Suprapubic skin (tissue), 4 donors: ENCODE data around the gene DMKN. TPM values are rescaled to one million over a fixed set of nuclear protein-coding genes. Genes with fewer than 3 reads are reported as not detected.

Experiments
- DNase-seq, 2 donors: peaks; one replicate each; pipeline ENCODE4 v3.0.0-alpha.2; 2019; ENCODE audit warnings: low spot score in 2 of 2
- H3K27ac ChIP-seq: fragments of 200-600 bp; sonication (generic); one replicate; pipeline ENCODE4 v1.5.1; 2019
- H3K27me3 ChIP-seq: fragments of 200-600 bp; sonication (generic); one replicate; pipeline ENCODE4 v1.5.1; 2019
- H3K36me3 ChIP-seq: fragments of 200-600 bp; sonication (generic); one replicate; pipeline ENCODE4 v1.5.1; 2019
- H3K4me1 ChIP-seq: fragments of 200-600 bp; sonication (generic); one replicate; pipeline ENCODE4 v1.5.1; 2019
- H3K4me3 ChIP-seq: fragments of 200-600 bp; sonication (generic); one replicate; pipeline ENCODE4 v1.5.1; 2019; ENCODE audit warnings: mild to moderate bottlenecking
- H3K9me3 ChIP-seq: fragments of 200-600 bp; sonication (generic); one replicate; pipeline ENCODE4 v1.5.1; 2019
- EP300 ChIP-seq: sonication (generic); formaldehyde crosslinking; IDR thresholded peaks from one replicate; pipeline ENCODE4 v1.6.1; 2017; ENCODE audit warnings: antibody characterized with exemption
- POLR2A ChIP-seq, 2 donors: fragments of 450-650 bp; IDR thresholded peaks; one replicate each; pipeline ENCODE4 v1.6.1; 2017; ENCODE audit warnings: antibody characterized with exemption in 2 of 2, mild to moderate bottlenecking in 2 of 2, moderate library complexity in 2 of 2
- POLR2AphosphoS5 ChIP-seq, 3 donors: sonication (generic); formaldehyde crosslinking; IDR thresholded peaks; one replicate each; pipeline ENCODE4 v1.6.1; 2017; ENCODE audit warnings: antibody characterized with exemption in 3 of 3
- WGBS: methylation state at CpG from one replicate; pipeline ENCODE4 v1.1.5; 2018; 5-methylcytosine and 5-hydroxymethylcytosine counted together
- total RNA-seq, 4 donors: library from RNA; depleted of rRNA; stranded (reverse); fragments of >200 nt; gene quantifications; one replicate each; pipeline ENCODE4 v1.1.0, GENCODE V29; 2016
- TF ChIP-seq, protein P1 (sequence below), 2 donors: fragments of 200-600 bp in 1 of 2; fragments of 450-650 bp in 1 of 2; sonication (generic) in 1 of 2; IDR thresholded peaks; one replicate each; pipeline ENCODE4 v1.5.1; 2016 to 2019; ENCODE audit warnings: antibody characterized with exemption in 2 of 2, mild to moderate bottlenecking in 1 of 2, moderate library complexity in 1 of 2

The DMKN gene
- total RNA-seq, 4 donors from 2014 or later: 2,237 to 6,229 (median 5,437) TPM

DNA sequence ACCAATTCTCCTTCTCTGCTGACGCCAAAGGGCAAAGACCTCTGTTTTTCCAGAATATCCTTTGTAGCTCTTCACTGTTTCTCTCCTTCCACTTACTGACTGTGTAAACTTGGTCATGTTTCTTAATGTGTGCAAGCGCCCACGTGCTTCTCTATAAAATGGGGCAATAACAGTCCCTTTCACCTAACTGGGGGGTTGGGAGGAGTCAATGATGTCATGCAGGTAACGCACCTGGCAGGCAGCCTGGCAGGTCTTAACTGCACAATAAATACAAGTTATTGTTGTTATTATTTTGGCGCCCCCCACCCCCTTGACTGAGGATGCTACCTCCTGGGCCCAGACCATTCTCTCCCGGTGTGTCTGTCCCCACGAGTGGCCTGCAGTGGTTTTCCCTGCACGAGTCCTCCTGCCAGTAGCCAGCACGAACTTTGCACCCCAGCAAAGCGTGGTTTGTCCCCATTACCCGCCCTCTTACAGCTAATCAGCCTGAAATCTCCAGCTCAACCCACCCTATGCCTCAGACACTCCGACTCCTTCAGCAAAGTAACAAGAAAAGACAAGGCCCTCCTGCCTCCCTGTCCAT lies 9.4 kb upstream of the DMKN start:
- Histone ChIP-seq H3K36me3 (no peaks in the 10 kb centered on the region), H3K4me3 (no peak overlapping the region), H3K27me3 (peaks cover 29% of the 10 kb centered on the region), H3K9me3 (no peaks in the 10 kb centered on the region), H3K4me1 (peaks cover 23% of the 10 kb centered on the region), H3K27ac (no peak overlapping the region)
- TF ChIP-seq POLR2AphosphoS5 (IDR thresholded peaks at IDR 0.05): no peak
- TF ChIP-seq EP300: no peak
- no peak for DNase-seq
- WGBS: 80% methylated on average over 12 of the region's 12 CpGs

DNA sequence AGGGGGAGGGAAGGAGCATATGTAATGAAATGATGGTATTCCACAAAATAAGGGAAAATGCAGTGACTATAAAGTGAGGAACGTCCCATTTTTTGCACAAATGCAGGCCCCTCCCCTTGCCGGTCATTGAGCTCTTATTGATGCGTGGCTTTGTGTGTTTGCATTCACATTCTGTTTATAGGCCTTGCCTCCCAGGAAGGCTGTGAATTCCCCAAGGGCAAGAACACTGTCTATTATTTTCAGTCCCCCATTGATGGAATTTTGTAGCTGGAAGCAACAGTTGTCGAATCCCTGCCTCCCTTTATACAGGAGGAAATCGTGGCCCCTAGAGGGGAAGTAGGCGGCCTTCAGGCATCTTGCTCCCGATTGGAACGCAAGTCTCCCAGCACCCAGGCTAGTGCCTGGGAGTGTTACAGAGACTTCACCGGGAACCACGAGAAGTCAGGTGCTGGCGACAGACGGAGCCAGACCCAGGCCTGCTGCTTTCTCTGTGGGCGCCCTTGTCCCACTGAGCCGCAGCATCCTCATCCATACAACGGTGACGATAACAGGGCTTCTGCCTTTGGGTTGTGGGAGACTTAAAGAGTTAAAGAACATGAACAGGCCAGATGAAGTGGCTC lies 7.8 kb upstream of the DMKN start:
- TF ChIP-seq POLR2AphosphoS5 (IDR thresholded peaks at IDR 0.05) (no peak), EP300 (no peak), POLR2A (IDR thresholded peaks at IDR 0.05) (no peak)
- TF ChIP-seq, protein P1, sequence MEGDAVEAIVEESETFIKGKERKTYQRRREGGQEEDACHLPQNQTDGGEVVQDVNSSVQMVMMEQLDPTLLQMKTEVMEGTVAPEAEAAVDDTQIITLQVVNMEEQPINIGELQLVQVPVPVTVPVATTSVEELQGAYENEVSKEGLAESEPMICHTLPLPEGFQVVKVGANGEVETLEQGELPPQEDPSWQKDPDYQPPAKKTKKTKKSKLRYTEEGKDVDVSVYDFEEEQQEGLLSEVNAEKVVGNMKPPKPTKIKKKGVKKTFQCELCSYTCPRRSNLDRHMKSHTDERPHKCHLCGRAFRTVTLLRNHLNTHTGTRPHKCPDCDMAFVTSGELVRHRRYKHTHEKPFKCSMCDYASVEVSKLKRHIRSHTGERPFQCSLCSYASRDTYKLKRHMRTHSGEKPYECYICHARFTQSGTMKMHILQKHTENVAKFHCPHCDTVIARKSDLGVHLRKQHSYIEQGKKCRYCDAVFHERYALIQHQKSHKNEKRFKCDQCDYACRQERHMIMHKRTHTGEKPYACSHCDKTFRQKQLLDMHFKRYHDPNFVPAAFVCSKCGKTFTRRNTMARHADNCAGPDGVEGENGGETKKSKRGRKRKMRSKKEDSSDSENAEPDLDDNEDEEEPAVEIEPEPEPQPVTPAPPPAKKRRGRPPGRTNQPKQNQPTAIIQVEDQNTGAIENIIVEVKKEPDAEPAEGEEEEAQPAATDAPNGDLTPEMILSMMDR (IDR thresholded peaks at IDR 0.05): no peak
- H3K4me1 ChIP-seq: peaks cover 18% of the 10 kb centered on the region
- H3K4me3 ChIP-seq: no peak overlapping the region
- DNase-seq: no peak
- no peaks in the 10 kb centered on the region for H3K36me3 ChIP-seq
- WGBS: 66% methylated on average over 14 of the region's 16 CpGs
- no peak overlapping the region for H3K27ac ChIP-seq
- peaks cover 13% of the 10 kb centered on the region for H3K27me3 ChIP-seq
- no peaks in the 10 kb centered on the region for H3K9me3 ChIP-seq

DNA sequence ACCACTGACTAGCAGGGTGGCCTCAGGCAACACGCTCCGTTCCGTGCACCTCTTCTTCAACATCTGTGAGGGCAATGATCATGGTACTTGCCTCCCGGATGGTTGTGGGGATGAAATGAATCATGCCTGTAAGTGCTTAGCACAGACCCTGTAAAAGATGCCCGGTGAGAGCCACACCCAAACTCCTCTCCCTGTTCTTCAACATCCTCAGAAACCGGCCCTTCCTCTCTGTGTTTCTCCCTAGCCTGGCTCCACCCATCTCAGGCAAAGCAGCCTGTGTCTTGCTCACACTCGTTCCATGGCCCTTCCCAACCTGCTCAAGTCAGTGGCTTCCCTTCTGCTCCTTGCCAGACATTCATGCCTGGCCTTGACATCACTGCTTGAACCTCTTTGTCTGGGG lies 5.8 kb upstream of the DMKN start:
- no peak for DNase-seq
- WGBS: 41% methylated on average over 7 of the region's 7 CpGs
- no peak for TF ChIP-seq POLR2AphosphoS5 (IDR thresholded peaks at IDR 0.05)
- TF ChIP-seq POLR2A (IDR thresholded peaks at IDR 0.05): no peak
- no peak for TF ChIP-seq EP300
- TF ChIP-seq, protein P1 (IDR thresholded peaks at IDR 0.05): no peak

DNA sequence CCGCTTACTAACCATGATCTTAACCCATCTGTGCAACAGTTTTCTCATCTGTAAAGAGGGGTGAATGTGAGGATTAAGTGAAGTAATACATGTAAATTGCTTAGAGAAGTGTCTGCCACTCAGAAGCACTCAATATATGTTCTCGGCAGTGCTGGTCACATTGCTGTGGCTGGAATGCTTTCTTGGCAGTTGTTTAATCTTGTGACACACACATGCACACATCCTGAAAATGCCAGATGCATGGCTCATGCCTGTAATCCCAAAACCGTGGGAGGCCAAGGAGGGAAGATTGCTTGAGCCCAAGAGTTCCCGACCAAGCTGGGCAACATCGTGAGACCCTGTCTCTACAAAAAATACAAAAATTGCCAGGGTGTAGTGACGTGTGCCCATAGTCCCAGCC lies 4.9 kb upstream of the DMKN start:
- Histone ChIP-seq H3K36me3 (no peaks in the 10 kb centered on the region), H3K27ac (peak overlapping the region; percentile 57), H3K27me3 (peaks cover 7% of the 10 kb centered on the region), H3K9me3 (no peaks in the 10 kb centered on the region), H3K4me1 (peaks cover 26% of the 10 kb centered on the region), H3K4me3 (no peak overlapping the region)
- DNase-seq: no peak
- TF ChIP-seq, protein P1 (IDR thresholded peaks at IDR 0.05): no peak
- TF ChIP-seq POLR2AphosphoS5 (IDR thresholded peaks at IDR 0.05): no peak
- WGBS: 52% methylated on average over 6 of the region's 6 CpGs

More for the DNA sequence above, 5.8 kb upstream of the DMKN start:
- H3K9me3 ChIP-seq: no peaks in the 10 kb centered on the region
- no peak overlapping the region for H3K4me3 ChIP-seq
- H3K27ac ChIP-seq: peak overlapping the region; percentile 66
- H3K4me1 ChIP-seq: peaks cover 20% of the 10 kb centered on the region
- no peaks in the 10 kb centered on the region for H3K27me3 ChIP-seq
- H3K36me3 ChIP-seq: no peaks in the 10 kb centered on the region

DNA sequence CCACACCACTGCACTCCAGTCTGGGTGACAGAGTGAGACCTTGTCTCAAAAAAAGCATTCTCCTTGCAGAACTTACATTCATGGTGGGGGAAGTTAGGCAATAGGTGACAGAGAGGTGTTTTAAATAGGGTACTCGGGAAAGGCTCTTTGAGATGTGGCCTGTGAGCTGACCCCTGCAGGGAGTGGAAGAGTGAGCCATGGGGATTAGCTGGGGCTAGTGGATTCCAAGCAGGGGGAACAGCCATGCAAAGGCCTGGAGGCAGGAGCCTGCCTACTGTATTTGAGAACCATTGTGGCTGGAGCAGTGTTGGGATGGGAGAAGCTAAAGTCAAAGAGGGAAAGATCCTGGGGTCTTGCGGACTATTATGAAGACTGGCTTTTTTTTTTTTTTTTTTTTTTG lies 3.9 kb upstream of the DMKN start:
- no peak for TF ChIP-seq POLR2A (IDR thresholded peaks at IDR 0.05)
- TF ChIP-seq, protein P1 (IDR thresholded peaks at IDR 0.05): no peak
- TF ChIP-seq EP300: no peak
- no peak for TF ChIP-seq POLR2AphosphoS5 (IDR thresholded peaks at IDR 0.05)
- no peak overlapping the region for H3K27ac ChIP-seq

More for the DNA sequence above, 3.9 kb upstream of the DMKN start:
- Histone ChIP-seq H3K4me1 (peaks cover 26% of the 10 kb centered on the region), H3K27me3 (peaks cover 13% of the 10 kb centered on the region), H3K4me3 (no peak overlapping the region), H3K36me3 (no peaks in the 10 kb centered on the region), H3K9me3 (no peaks in the 10 kb centered on the region)
- DNase-seq: no peak
- WGBS: 86% methylated on average over 2 of the region's 2 CpGs
